Measurements from ENCODE around the gene SLC12A8.

- TF ChIP-seq, protein P1, sequence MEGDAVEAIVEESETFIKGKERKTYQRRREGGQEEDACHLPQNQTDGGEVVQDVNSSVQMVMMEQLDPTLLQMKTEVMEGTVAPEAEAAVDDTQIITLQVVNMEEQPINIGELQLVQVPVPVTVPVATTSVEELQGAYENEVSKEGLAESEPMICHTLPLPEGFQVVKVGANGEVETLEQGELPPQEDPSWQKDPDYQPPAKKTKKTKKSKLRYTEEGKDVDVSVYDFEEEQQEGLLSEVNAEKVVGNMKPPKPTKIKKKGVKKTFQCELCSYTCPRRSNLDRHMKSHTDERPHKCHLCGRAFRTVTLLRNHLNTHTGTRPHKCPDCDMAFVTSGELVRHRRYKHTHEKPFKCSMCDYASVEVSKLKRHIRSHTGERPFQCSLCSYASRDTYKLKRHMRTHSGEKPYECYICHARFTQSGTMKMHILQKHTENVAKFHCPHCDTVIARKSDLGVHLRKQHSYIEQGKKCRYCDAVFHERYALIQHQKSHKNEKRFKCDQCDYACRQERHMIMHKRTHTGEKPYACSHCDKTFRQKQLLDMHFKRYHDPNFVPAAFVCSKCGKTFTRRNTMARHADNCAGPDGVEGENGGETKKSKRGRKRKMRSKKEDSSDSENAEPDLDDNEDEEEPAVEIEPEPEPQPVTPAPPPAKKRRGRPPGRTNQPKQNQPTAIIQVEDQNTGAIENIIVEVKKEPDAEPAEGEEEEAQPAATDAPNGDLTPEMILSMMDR (conservative IDR thresholded peaks at IDR 0.05; ENCODE audit: low read depth in 2 of 2), result no peak
- no peak for TF ChIP-seq EZH2 (IDR thresholded peaks at IDR 0.05; ENCODE audit: low read depth, unreplicated experiment)
- TF ChIP-seq ETS1 (IDR thresholded peaks at IDR 0.05), result no peak
- TF ChIP-seq POLR2AphosphoS5 (IDR thresholded peaks at IDR 0.05; ENCODE audit: low read depth), result no peak
- no peak for TF ChIP-seq CREB1 (CRISPR knock-in tag; IDR thresholded peaks at IDR 0.05; ENCODE audit: low read depth)
- TF ChIP-seq JUNB (IDR thresholded peaks at IDR 0.05; ENCODE audit: unreplicated experiment), result no peak
- no peak for TF ChIP-seq REST (IDR thresholded peaks at IDR 0.05; ENCODE audit: unreplicated experiment)
- no peak for TF ChIP-seq EZH2phosphoT487 (IDR thresholded peaks at IDR 0.05; ENCODE audit: unreplicated experiment)
- TF ChIP-seq ZNF331 (CRISPR knock-in tag; IDR thresholded peaks at IDR 0.05; ENCODE audit: low read depth), result no peak
- no peak for TF ChIP-seq ZNF114 (CRISPR knock-in tag; IDR thresholded peaks at IDR 0.05)
- TF ChIP-seq NANOG (IDR thresholded peaks at IDR 0.05; ENCODE audit: borderline replicate concordance), result no peak
These were observed 49.6 kb upstream of the SLC12A8 start for GRCh38 chr3:125262161-125262560.
